ENCODE data around the gene MED25. TPM values are rescaled to one million over a fixed set of nuclear protein-coding genes. Genes with fewer than 3 reads are reported as not detected.

The MED25 gene
- total and polyA plus RNA-seq, 9 of the 15 experiments (the other 6 are each of a cell fraction or from before 2014, with no cell fraction given) = 4.1 to 93.9 (median 19.3) TPM

- TF ChIP-seq KLF10 (CRISPR knock-in tag; IDR thresholded peaks at IDR 0.05) (no peak), ZNF398 (CRISPR knock-in tag; IDR thresholded peaks at IDR 0.05) (no peak), USF2 (CRISPR knock-in tag; IDR thresholded peaks at IDR 0.05) (no peak), ZNF551 (CRISPR knock-in tag; IDR thresholded peaks at IDR 0.05) (no peak), UBTF (IDR thresholded peaks at IDR 0.05; ENCODE audit: borderline replicate concordance in 1 of 2, low read depth in 2 of 2, low read length in 2 of 2) (no peak), RFX1 (IDR thresholded peaks at IDR 0.05) (peak; percentile 96), CTBP1 (IDR thresholded peaks at IDR 0.05; ENCODE audit: borderline replicate concordance) (peak; percentile 39; the same call in 1 of the 2 replicates), FOSL1 (tag; conservative IDR thresholded peaks at IDR 0.05) (no peak), CBFB (CRISPR knock-in tag; IDR thresholded peaks at IDR 0.05) (no peak), ARID3A (IDR thresholded peaks at IDR 0.05; ENCODE audit: borderline replicate concordance, low read depth, low read length) (no peak), IRF2 (CRISPR knock-in tag; IDR thresholded peaks at IDR 0.05) (no peak), HES1 (IDR thresholded peaks at IDR 0.05; ENCODE audit: low read depth) (no peak), HDAC8 (tag; IDR thresholded peaks at IDR 0.05) (no peak), ZBED1 (IDR thresholded peaks at IDR 0.05) (no peak), HDAC1 (IDR thresholded peaks at IDR 0.05) (peak in 1 of 2 experiments; percentile 26; a peak in 1 of 4 replicates), NFE2L1 (tag; IDR thresholded peaks at IDR 0.05; ENCODE audit: borderline replicate concordance, low read depth) (no peak), RAD21 (CRISPR knock-in tag; conservative IDR thresholded peaks at IDR 0.05 in 1 of 2, IDR thresholded peaks at IDR 0.05 in 1 of 2) (no peak), DIDO1 (tag; IDR thresholded peaks at IDR 0.05; ENCODE audit: low read depth) (peak; percentile 42; the same call in 1 of the 2 replicates)
These were observed at the start of gene MED25 (continued) for GRCh38 chr19:49817964-49818648.

Data from K562 (cell line).